ENCODE results near the gene TWIST2. TPM values are rescaled to one million over a fixed set of nuclear protein-coding genes. Genes with fewer than 3 reads are reported as not detected.

Gene TWIST2
- total RNA-seq, 1 donor = 9.4 TPM

GRCh38 chr2:238908960-238909951 is 61.4 kb downstream of the TWIST2 start:
- peaks cover 8% of the 10 kb centered on the region for H3K4me1 ChIP-seq (ENCODE audit: insufficient read depth, low read length)
- H3K4me2 ChIP-seq (ENCODE audit: insufficient read depth, low read length) = peak overlapping the region; percentile 45
- H3K79me2 ChIP-seq (ENCODE audit: insufficient read depth, low read length) = peaks cover 2% of the 10 kb centered on the region
- no peaks in the 10 kb centered on the region for H3K27me3 ChIP-seq (ENCODE audit: insufficient read depth, low read length)
- peak; percentile 77 for DNase-seq (ENCODE audit: insufficient read length, low spot score, missing footprints)
- no peak for TF ChIP-seq CTCF (IDR thresholded peaks at IDR 0.05; ENCODE audit: extremely low read depth, low read depth, low read length)
- H3K36me3 ChIP-seq (ENCODE audit: insufficient read depth, low read length) = no peaks in the 10 kb centered on the region
- peak overlapping the region; percentile 21 for H3K4me3 ChIP-seq (ENCODE audit: insufficient read depth, low read length)
- no peaks in the 10 kb centered on the region for H4K20me1 ChIP-seq (ENCODE audit: insufficient read depth, low read length)
- no peaks in the 10 kb centered on the region for H3K9me3 ChIP-seq (ENCODE audit: low read depth, low read length)
- H2AFZ ChIP-seq (ENCODE audit: low read length) = peak overlapping the region; percentile 54
- no peak overlapping the region for H3K27ac ChIP-seq (ENCODE audit: low read depth, low read length)

- Histone ChIP-seq H4K20me1 (ENCODE audit: insufficient read depth, low read length) (no peaks in the 10 kb centered on the region), H3K27me3 (ENCODE audit: insufficient read depth, low read length) (no peaks in the 10 kb centered on the region), H2AFZ (ENCODE audit: low read length) (no peak overlapping the region), H3K36me3 (ENCODE audit: insufficient read depth, low read length) (no peaks in the 10 kb centered on the region), H3K79me2 (ENCODE audit: insufficient read depth, low read length) (peaks cover 2% of the 10 kb centered on the region), H3K4me2 (ENCODE audit: insufficient read depth, low read length) (no peak overlapping the region), H3K27ac (ENCODE audit: low read depth, low read length) (no peak overlapping the region), H3K4me1 (ENCODE audit: insufficient read depth, low read length) (peaks cover 16% of the 10 kb centered on the region), H3K9me3 (ENCODE audit: low read depth, low read length) (no peaks in the 10 kb centered on the region), H3K4me3 (ENCODE audit: insufficient read depth, low read length) (no peak overlapping the region)
- TF ChIP-seq CTCF (IDR thresholded peaks at IDR 0.05; ENCODE audit: extremely low read depth, low read depth, low read length) = no peak
- DNase-seq (ENCODE audit: insufficient read length, low spot score, missing footprints) = no peak
Observed at GRCh38 chr2:238910751-238911351, 63.0 kb downstream of the TWIST2 start.

GRCh38 chr2:238911376-238912227 is 63.7 kb downstream of the TWIST2 start:
- Histone ChIP-seq H3K27me3 (ENCODE audit: insufficient read depth, low read length) (no peaks in the 10 kb centered on the region), H3K79me2 (ENCODE audit: insufficient read depth, low read length) (peaks cover 2% of the 10 kb centered on the region), H3K4me2 (ENCODE audit: insufficient read depth, low read length) (no peak overlapping the region), H3K9me3 (ENCODE audit: low read depth, low read length) (no peaks in the 10 kb centered on the region), H3K27ac (ENCODE audit: low read depth, low read length) (no peak overlapping the region), H2AFZ (ENCODE audit: low read length) (no peak overlapping the region), H3K4me3 (ENCODE audit: insufficient read depth, low read length) (no peak overlapping the region), H3K4me1 (ENCODE audit: insufficient read depth, low read length) (peaks cover 16% of the 10 kb centered on the region), H3K36me3 (ENCODE audit: insufficient read depth, low read length) (no peaks in the 10 kb centered on the region), H4K20me1 (ENCODE audit: insufficient read depth, low read length) (no peaks in the 10 kb centered on the region)
- TF ChIP-seq CTCF (IDR thresholded peaks at IDR 0.05; ENCODE audit: extremely low read depth, low read depth, low read length) = no peak
- DNase-seq (ENCODE audit: insufficient read length, low spot score, missing footprints) = no peak
